ENCODE data around the gene NRAP.

Gene NRAP

DNA sequence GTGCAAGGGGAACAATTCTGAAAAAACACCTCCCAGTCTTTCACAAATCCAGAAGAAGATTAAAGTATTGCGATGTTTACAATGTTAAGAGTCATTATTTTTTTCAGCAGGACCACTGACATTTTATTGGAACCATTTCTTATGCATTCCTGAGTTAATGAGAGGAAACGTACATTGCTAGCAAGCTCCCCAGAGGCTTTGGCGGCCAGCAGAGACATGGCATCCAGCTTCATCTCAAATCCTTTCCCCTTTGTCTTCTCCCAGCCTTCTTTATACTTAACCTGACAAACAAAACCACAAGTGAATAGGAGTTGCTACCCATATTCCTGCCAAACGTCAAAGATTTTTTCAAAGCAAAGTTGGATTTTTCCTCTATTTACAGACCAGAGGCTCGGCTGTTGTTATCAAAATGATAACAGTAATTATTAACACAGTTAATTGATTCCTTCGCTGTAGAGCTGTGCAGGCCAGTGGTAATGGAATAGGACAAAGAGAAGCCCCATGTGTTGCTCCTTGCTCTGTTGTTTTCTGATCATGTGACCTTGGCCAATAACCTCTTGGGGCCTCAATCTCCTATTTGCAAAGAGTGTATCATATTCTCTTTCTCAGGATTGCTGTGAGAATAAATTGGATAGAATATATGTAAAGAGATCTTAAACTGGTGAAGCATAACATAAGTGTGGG, 32.0 kb downstream of the NRAP start:
- no peak for DNase-seq
- H3K27me3 ChIP-seq (replicated peaks), result no peaks in the 10 kb centered on the region
- H3K36me3 ChIP-seq (replicated peaks), result no peaks in the 10 kb centered on the region
- TF ChIP-seq, protein P1, sequence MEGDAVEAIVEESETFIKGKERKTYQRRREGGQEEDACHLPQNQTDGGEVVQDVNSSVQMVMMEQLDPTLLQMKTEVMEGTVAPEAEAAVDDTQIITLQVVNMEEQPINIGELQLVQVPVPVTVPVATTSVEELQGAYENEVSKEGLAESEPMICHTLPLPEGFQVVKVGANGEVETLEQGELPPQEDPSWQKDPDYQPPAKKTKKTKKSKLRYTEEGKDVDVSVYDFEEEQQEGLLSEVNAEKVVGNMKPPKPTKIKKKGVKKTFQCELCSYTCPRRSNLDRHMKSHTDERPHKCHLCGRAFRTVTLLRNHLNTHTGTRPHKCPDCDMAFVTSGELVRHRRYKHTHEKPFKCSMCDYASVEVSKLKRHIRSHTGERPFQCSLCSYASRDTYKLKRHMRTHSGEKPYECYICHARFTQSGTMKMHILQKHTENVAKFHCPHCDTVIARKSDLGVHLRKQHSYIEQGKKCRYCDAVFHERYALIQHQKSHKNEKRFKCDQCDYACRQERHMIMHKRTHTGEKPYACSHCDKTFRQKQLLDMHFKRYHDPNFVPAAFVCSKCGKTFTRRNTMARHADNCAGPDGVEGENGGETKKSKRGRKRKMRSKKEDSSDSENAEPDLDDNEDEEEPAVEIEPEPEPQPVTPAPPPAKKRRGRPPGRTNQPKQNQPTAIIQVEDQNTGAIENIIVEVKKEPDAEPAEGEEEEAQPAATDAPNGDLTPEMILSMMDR (IDR thresholded peaks at IDR 0.05; ENCODE audit: low read depth, low read length, missing control alignments), result no peak
- in situ Hi-C loops (cut with HindIII; ENCODE audit: low pct_ligation_motif_present, low sequenced_read_pairs), result no loop called here
- no peak overlapping the region for H3K4me3 ChIP-seq (ENCODE audit: low read depth, low read length)
- no peak overlapping the region for H3K27ac ChIP-seq

DNA sequence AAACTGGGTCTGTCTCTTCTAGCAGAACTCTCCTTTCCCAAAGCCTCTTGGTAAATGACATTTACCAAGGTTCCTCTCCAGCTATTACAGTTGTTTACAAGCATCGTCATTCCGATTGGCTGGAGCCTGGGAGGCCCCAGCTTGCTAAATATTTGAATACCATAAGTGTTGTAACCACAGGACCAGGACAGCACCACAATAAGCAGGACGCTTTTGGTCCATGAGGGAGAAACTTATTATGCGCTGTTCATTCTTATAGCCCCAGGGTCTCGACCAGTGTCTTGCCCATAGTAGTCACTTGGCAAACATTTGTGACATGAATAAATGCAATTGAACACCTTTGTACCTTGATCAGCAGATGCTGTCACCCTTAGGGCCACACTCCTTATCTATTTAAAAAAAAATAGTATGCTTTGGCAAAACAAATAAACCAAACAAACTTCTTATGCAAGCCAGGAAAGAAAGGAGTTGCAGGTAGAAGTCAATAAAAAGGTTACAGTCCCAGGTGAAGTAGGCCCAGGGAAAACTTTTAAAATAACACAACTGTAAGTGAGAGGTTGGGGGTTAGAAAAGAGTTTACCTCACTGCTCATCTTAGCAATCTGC, 32.8 kb downstream of the NRAP start:
- no peaks in the 10 kb centered on the region for H3K36me3 ChIP-seq (replicated peaks)
- no peak for DNase-seq
- H3K4me3 ChIP-seq (ENCODE audit: low read depth, low read length), result no peak overlapping the region
- TF ChIP-seq, protein P1 (IDR thresholded peaks at IDR 0.05; ENCODE audit: low read depth, low read length, missing control alignments), result no peak
- no peak overlapping the region for H3K27ac ChIP-seq
- in situ Hi-C loops (cut with HindIII; ENCODE audit: low pct_ligation_motif_present, low sequenced_read_pairs), result no loop called here
- H3K27me3 ChIP-seq (replicated peaks), result no peaks in the 10 kb centered on the region

DNA sequence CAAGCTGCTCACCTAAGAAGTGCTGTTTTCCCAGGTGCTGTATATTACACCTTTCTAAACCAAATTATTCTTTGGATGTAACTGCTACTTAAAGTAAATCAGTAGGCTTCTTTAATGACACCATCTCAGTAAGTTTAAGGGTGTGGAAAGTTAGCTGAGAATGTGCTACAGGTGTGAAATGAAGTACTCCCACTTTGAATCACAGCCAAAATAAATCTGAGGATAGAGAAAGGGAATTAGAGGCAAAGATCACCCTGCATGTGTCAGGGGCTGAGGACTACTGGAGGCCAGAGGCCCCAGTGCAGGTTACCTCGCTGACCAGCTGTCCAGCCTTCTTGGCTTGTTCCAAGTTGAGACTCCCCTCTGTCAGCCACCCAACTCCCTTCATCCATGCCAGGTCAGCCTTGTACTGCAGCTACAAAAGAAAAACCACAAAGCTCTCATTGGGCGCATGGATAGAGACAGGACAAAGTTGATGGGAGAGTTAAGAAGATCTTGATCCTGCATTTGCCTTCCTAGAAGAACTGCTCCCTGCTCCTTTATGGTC, 35.2 kb downstream of the NRAP start:
- TF ChIP-seq, protein P1 (IDR thresholded peaks at IDR 0.05; ENCODE audit: low read depth, low read length, missing control alignments), result no peak
- Histone ChIP-seq H3K27ac (no peak overlapping the region), H3K4me3 (ENCODE audit: low read depth, low read length) (no peak overlapping the region), H3K36me3 (replicated peaks) (no peaks in the 10 kb centered on the region), H3K27me3 (replicated peaks) (no peaks in the 10 kb centered on the region)
- in situ Hi-C loops (cut with HindIII; ENCODE audit: low pct_ligation_motif_present, low sequenced_read_pairs), result no loop called here
- no peak for DNase-seq

DNA sequence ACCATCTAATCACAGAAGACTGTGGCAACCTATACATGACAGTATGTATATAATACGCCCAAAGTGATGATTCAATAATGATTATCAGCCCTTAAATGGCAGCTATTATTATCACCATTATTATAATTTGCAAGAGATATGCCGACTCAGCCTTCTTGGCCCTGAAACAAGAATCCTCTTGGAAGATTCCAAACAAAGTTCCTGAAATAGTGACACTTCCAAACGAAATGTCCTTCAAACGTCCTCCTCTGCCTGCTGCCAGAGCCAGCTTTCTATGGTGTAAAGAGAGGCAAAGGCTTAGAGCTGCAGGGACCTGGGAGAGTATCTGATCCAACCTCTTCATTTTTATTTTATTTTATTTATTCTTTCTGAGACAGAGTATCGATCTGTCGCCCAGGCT, 36.0 kb downstream of the NRAP start:
- Histone ChIP-seq H3K36me3 (replicated peaks) (no peaks in the 10 kb centered on the region), H3K27me3 (replicated peaks) (no peaks in the 10 kb centered on the region), H3K4me3 (ENCODE audit: low read depth, low read length) (no peak overlapping the region), H3K27ac (no peak overlapping the region)
- in situ Hi-C loops (cut with HindIII; ENCODE audit: low pct_ligation_motif_present, low sequenced_read_pairs), result no loop called here
- TF ChIP-seq, protein P1 (IDR thresholded peaks at IDR 0.05; ENCODE audit: low read depth, low read length, missing control alignments), result no peak
- no peak for DNase-seq

DNA sequence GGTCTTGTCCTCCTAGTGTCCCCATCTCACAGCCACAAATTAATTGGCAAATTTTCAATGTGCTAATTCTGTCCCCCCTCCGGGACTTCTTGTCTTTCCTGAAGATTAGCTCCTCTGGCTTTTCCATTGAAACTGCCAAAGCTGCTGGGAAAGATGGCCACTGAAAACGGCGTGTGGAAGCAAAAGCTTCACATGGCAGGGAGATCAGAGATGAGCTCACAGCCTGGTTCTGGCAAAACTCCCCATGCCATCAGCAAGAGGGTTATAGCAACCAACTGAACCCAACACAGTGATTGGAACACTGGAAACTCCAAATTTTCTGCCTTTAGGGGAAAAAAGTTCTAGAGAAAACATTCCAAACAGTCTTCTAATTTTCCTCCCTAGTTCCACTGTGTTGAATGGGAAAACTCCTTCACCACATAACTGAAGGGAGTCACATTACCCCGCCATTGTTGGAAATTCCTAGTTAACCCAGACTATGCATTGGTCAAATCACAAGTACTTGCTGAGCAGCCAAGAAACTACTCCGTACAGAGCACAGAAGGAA, 37.0 kb downstream of the NRAP start:
- H3K36me3 ChIP-seq (replicated peaks), result no peaks in the 10 kb centered on the region

More for the DNA sequence above, 37.0 kb downstream of the NRAP start:
- no peak for DNase-seq
- H3K27ac ChIP-seq, result no peak overlapping the region
- no peaks in the 10 kb centered on the region for H3K27me3 ChIP-seq (replicated peaks)
- H3K4me3 ChIP-seq (ENCODE audit: low read depth, low read length), result no peak overlapping the region
- TF ChIP-seq, protein P1 (IDR thresholded peaks at IDR 0.05; ENCODE audit: low read depth, low read length, missing control alignments), result no peak
- in situ Hi-C loops (cut with HindIII; ENCODE audit: low pct_ligation_motif_present, low sequenced_read_pairs), result no loop called here

Measured in brain microvascular endothelial cell (primary cell).